Liver (tissue), 9 donors: ENCODE results near the gene CHID1. TPM values are rescaled to one million over a fixed set of nuclear protein-coding genes. Genes with fewer than 3 reads are reported as not detected.

ENCODE experiments used
- DNase-seq: peaks from one replicate; pipeline ENCODE4 v3.0.0-alpha.2; 2017; ENCODE audit warnings: low spot score
- H3K27ac ChIP-seq, 2 donors: one replicate each; pipeline ENCODE4 v1.7.0; 2013; ENCODE audit warnings: inconsistent platforms in 2 of 2, low read length in 2 of 2, control low read depth in 1 of 2, low read depth in 1 of 2, mild to moderate bottlenecking in 1 of 2
- H3K27me3 ChIP-seq, 4 donors: one replicate each; pipeline versions ENCODE4 v1.6.1 to v1.7.0; 2013; ENCODE audit warnings: low read length in 3 of 4, inconsistent platforms in 1 of 4, mild to moderate bottlenecking in 1 of 4, moderate library complexity in 1 of 4; ENCODE audit not compliant: control insufficient read depth in 4 of 4, insufficient read depth in 4 of 4
- H3K36me3 ChIP-seq, 4 donors: one replicate each; pipeline versions ENCODE4 v1.6.1 to v1.7.0; 2013; ENCODE audit warnings: low read length in 3 of 4, mild to moderate bottlenecking in 3 of 4, low read depth in 1 of 4, moderate library complexity in 1 of 4; ENCODE audit not compliant: control insufficient read depth in 4 of 4, insufficient read depth in 3 of 4
- H3K4me1 ChIP-seq, 4 donors: one replicate each; pipeline versions ENCODE4 v1.6.1 to v1.7.0; 2013; ENCODE audit warnings: low read length in 3 of 4, mild to moderate bottlenecking in 3 of 4, moderate library complexity in 1 of 4; ENCODE audit not compliant: control insufficient read depth in 4 of 4, insufficient read depth in 4 of 4
- H3K4me3 ChIP-seq, 3 donors: one replicate each; pipeline versions ENCODE4 v1.6.1 to v1.7.0; 2013; ENCODE audit warnings: low read length in 3 of 3, control low read depth in 1 of 3, low read depth in 1 of 3, mild to moderate bottlenecking in 1 of 3
- H3K9ac ChIP-seq, 2 donors: one replicate each; pipeline ENCODE4 v1.7.0; 2013; ENCODE audit warnings: low read length in 2 of 2, mild to moderate bottlenecking in 2 of 2, moderate library complexity in 2 of 2, control low read depth in 1 of 2, low read depth in 1 of 2
- H3K9me3 ChIP-seq, 4 donors: one replicate each; pipeline versions ENCODE4 v1.6.1 to v1.7.0; 2013; ENCODE audit warnings: low read length in 3 of 4; ENCODE audit not compliant: control insufficient read depth in 4 of 4
- ATF3 ChIP-seq: IDR thresholded peaks from 2 replicates; pipeline ENCODE4 v1.6.1; 2016; ENCODE audit warnings: antibody characterized with exemption
- EGR1 ChIP-seq, 2 donors: IDR thresholded peaks; 2 replicates each; pipeline ENCODE4 v1.6.1; 2016 to 2018; ENCODE audit warnings: antibody characterized with exemption in 2 of 2, low read depth in 2 of 2
- FOXA2 ChIP-seq: IDR thresholded peaks from 2 replicates; pipeline ENCODE4 v1.6.1; 2016; ENCODE audit warnings: antibody characterized with exemption
- GABPA ChIP-seq, 2 donors: IDR thresholded peaks in 1 of 2; conservative IDR thresholded peaks in 1 of 2; 2 replicates each; pipeline ENCODE4 v1.6.1; 2016; ENCODE audit warnings: antibody characterized with exemption in 2 of 2, mild to moderate bottlenecking in 1 of 2, moderate library complexity in 1 of 2
- HNF4A ChIP-seq, 2 donors: conservative IDR thresholded peaks; 2 replicates each; pipeline ENCODE4 v1.6.1; 2016; ENCODE audit warnings: antibody characterized with exemption in 2 of 2, mild to moderate bottlenecking in 2 of 2
- HNF4G ChIP-seq: IDR thresholded peaks from 2 replicates; pipeline ENCODE4 v1.6.1; 2016; ENCODE audit warnings: antibody characterized with exemption
- MAX ChIP-seq: IDR thresholded peaks from 2 replicates; pipeline ENCODE4 v1.6.1; 2016; ENCODE audit warnings: antibody characterized with exemption
- NR2F2 ChIP-seq: IDR thresholded peaks from 2 replicates; pipeline ENCODE4 v1.6.1; 2016; ENCODE audit warnings: antibody characterized with exemption
- RAD21 ChIP-seq, 2 donors: IDR thresholded peaks; 2 replicates each; pipeline ENCODE4 v1.6.1; 2016; ENCODE audit warnings: antibody characterized with exemption in 2 of 2, mild to moderate bottlenecking in 2 of 2
- REST ChIP-seq: IDR thresholded peaks from 2 replicates; pipeline ENCODE4 v1.6.1; 2016; ENCODE audit warnings: antibody characterized with exemption, mild to moderate bottlenecking
- RXRA ChIP-seq, 2 donors: IDR thresholded peaks; 2 replicates each; pipeline ENCODE4 v1.6.1; 2017 to 2018; ENCODE audit warnings: antibody characterized with exemption in 2 of 2, mild to moderate bottlenecking in 1 of 2
- SP1 ChIP-seq: IDR thresholded peaks from 2 replicates; pipeline ENCODE4 v1.6.1; 2018; ENCODE audit warnings: antibody characterized with exemption, mild to moderate bottlenecking
- TAF1 ChIP-seq: conservative IDR thresholded peaks from 2 replicates; pipeline ENCODE4 v1.6.1; 2016; ENCODE audit warnings: antibody characterized with exemption, mild to moderate bottlenecking
- YY1 ChIP-seq: IDR thresholded peaks from 2 replicates; pipeline ENCODE4 v1.6.1; 2016; ENCODE audit warnings: antibody characterized with exemption, mild to moderate bottlenecking
- WGBS: extraction: QIAGEN DNeasy Blood & Tissue Kit; methylation state at CpG from one replicate; pipeline ENCODE4 v1.1.7; 2013; 5-methylcytosine and 5-hydroxymethylcytosine counted together
- polyA plus RNA-seq, 2 donors: library from polyadenylated mRNA; stranded (reverse) in 1 of 2; unstranded in 1 of 2; fragments of 200-250 nt in 1 of 2; fragments of >200 nt in 1 of 2; fragmentation: Nextera tagmentation in 1 of 2; extraction: Ambion mirVana in 1 of 2; gene quantifications; one replicate each; pipeline versions ENCODE4 v1.2.1 to v1.2.3, GENCODE V29; 2013 to 2015
- total RNA-seq, 2 donors: library from RNA; depleted of rRNA; stranded (reverse); fragments of >200 nt; gene quantifications; one replicate each; pipeline ENCODE4 v1.2.3, GENCODE V29; 2014
- TF ChIP-seq, protein P1 (sequence below): fragments of 150-350 bp; IDR thresholded peaks from 2 replicates; pipeline ENCODE4 v1.5.1; 2017; ENCODE audit warnings: improper control_type of control experiment, low read depth, low read length; ENCODE audit not compliant: missing input control
- TF ChIP-seq, protein P2 (sequence below): IDR thresholded peaks from 2 replicates; pipeline ENCODE4 v1.6.1; 2016; ENCODE audit warnings: antibody characterized with exemption
- donor health status: healthy.
- donor health status: healthy.
- donor health status: healthy.
- donor health status: healthy.
- donor health status: healthy.

Gene CHID1
- total and polyA plus RNA-seq, 4 donors: 39.5 to 68.8 (median 59.1) TPM

DNA sequence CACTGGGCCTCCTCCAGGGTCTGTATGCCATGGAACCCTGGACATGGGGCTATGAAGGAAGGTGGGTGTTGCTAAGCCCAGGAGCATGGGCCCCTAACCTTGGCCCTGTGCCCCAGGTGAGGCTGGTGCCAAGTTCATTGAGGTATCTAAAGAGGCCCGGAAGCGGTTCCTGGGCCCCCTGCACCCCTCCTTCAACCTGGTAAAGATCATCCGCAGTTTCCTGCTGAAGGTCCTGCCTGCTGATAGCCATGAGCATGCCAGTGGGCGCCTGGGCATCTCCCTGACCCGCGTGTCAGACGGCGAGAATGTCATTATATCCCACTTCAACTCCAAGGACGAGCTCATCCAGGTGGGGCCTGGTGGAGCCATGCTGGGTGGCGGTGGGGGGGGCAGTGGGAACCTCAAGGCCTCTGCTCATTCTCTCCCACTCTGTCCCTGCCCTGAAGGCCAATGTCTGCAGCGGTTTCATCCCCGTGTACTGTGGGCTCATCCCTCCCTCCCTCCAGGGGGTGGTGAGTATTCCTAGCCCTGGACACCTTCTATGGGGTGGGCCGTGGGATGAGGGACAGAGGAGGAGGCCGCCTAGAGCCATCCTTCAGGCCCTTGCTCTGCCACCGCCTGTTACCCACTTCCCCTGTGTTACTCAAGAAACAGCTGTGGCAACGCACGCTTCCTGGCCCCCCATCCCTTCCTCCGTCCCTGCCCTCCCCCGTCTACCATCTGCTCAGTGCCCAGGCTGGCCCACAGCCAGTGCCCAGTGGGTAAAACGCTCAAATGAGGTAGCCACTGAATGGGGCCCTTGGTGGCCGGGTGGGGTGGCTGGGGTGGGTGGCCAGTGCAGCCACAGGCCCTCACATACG, 88.9 kb downstream of the CHID1 start:
- H3K9ac ChIP-seq: no peak overlapping the region
- H3K36me3 ChIP-seq: peaks cover 0 to 15% (median 3%) of the 10 kb centered on the region in 4 donors
- DNase-seq: no peak
- H3K4me3 ChIP-seq: peak overlapping the region in 2 of 3 donors; percentile 21 to 42
- H3K27me3 ChIP-seq: no peaks in the 10 kb centered on the region
- no peaks in the 10 kb centered on the region for H3K9me3 ChIP-seq
- WGBS: 59% methylated on average over 22 of the region's 22 CpGs
- H3K27ac ChIP-seq: peak overlapping the region; percentile 40 to 57
- H3K4me1 ChIP-seq: peaks cover 43 to 69% (median 55%) of the 10 kb centered on the region in 4 donors
- TF ChIP-seq NR2F2: no peak
- TF ChIP-seq EGR1 (IDR thresholded peaks at IDR 0.05; ENCODE audit: low read depth in 2 of 2): no peak
- TF ChIP-seq, protein P1, sequence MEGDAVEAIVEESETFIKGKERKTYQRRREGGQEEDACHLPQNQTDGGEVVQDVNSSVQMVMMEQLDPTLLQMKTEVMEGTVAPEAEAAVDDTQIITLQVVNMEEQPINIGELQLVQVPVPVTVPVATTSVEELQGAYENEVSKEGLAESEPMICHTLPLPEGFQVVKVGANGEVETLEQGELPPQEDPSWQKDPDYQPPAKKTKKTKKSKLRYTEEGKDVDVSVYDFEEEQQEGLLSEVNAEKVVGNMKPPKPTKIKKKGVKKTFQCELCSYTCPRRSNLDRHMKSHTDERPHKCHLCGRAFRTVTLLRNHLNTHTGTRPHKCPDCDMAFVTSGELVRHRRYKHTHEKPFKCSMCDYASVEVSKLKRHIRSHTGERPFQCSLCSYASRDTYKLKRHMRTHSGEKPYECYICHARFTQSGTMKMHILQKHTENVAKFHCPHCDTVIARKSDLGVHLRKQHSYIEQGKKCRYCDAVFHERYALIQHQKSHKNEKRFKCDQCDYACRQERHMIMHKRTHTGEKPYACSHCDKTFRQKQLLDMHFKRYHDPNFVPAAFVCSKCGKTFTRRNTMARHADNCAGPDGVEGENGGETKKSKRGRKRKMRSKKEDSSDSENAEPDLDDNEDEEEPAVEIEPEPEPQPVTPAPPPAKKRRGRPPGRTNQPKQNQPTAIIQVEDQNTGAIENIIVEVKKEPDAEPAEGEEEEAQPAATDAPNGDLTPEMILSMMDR: no peak
- TF ChIP-seq HNF4A (conservative IDR thresholded peaks at IDR 0.05): no peak
- no peak for TF ChIP-seq MAX
- TF ChIP-seq SP1: peak; percentile 53
- TF ChIP-seq REST: no peak
- no peak for TF ChIP-seq FOXA2
- TF ChIP-seq TAF1: no peak

GRCh38 chr11:820655-821511, 89.7 kb downstream of the CHID1 start:
- H3K36me3 ChIP-seq: peaks cover 0 to 18% (median 3%) of the 10 kb centered on the region in 4 donors
- H3K4me3 ChIP-seq: peak overlapping the region; percentile 92 to 99 (median 98)
- 19% methylated on average over 11 of the region's 11 CpGs for WGBS
- H3K9me3 ChIP-seq: no peaks in the 10 kb centered on the region
- peak overlapping the region; percentile 87 to 95 for H3K27ac ChIP-seq
- peaks cover 36 to 62% (median 50%) of the 10 kb centered on the region in 4 donors for H3K4me1 ChIP-seq
- peak overlapping the region; percentile 62 to 85 for H3K9ac ChIP-seq
- no peaks in the 10 kb centered on the region for H3K27me3 ChIP-seq
- no peak for DNase-seq
- TF ChIP-seq NR2F2 (peak; percentile 79), HNF4G (peak; percentile 77), MAX (peak; percentile 86), GABPA (IDR thresholded peaks at IDR 0.05 in 1 of 2, conservative IDR thresholded peaks at IDR 0.05 in 1 of 2) (peak in 1 of 2 donors; percentile 66), RXRA (IDR thresholded peaks at IDR 0.05) (peak; percentile 98 to 100), ATF3 (peak; percentile 99), EGR1 (IDR thresholded peaks at IDR 0.05; ENCODE audit: low read depth in 2 of 2) (peak; percentile 16 to 83), YY1 (peak; percentile 62), FOXA2 (no peak), RAD21 (IDR thresholded peaks at IDR 0.05) (peak; percentile 46 to 49), TAF1 (no peak)
- TF ChIP-seq, protein P1: no peak
- TF ChIP-seq, protein P2, sequence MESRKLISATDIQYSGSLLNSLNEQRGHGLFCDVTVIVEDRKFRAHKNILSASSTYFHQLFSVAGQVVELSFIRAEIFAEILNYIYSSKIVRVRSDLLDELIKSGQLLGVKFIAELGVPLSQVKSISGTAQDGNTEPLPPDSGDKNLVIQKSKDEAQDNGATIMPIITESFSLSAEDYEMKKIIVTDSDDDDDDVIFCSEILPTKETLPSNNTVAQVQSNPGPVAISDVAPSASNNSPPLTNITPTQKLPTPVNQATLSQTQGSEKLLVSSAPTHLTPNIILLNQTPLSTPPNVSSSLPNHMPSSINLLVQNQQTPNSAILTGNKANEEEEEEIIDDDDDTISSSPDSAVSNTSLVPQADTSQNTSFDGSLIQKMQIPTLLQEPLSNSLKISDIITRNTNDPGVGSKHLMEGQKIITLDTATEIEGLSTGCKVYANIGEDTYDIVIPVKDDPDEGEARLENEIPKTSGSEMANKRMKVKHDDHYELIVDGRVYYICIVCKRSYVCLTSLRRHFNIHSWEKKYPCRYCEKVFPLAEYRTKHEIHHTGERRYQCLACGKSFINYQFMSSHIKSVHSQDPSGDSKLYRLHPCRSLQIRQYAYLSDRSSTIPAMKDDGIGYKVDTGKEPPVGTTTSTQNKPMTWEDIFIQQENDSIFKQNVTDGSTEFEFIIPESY: no peak
